Bronchial epithelial cell (primary cell): ENCODE data around the gene ELAC1. TPM values are rescaled to one million over a fixed set of nuclear protein-coding genes. Genes with fewer than 3 reads are reported as not detected.
"Not testable (repeated sequence)": the region's sequence is repeated elsewhere in the genome, so short reads cannot be mapped to it uniquely, and the experiment has no call there.

Source experiments
- DNase-seq: peaks from one replicate; pipeline ENCODE4 v3.0.0-alpha.2; 2010; ENCODE audit warnings: low read depth
- FAIRE-seq: peaks from 2 replicates; lab custom pipeline; 2011; peaks lifted over from hg19 to GRCh38; lab: Jason Lieb, UNC
- H3K27me3 ChIP-seq: 2 replicates; pipeline ENCODE4 v1.5.1; 2011; ENCODE audit warnings: low read length; ENCODE audit not compliant: control insufficient read depth, insufficient read depth
- H3K36me3 ChIP-seq: 2 replicates; pipeline ENCODE4 v1.5.1; 2011; ENCODE audit warnings: low read length; ENCODE audit not compliant: control insufficient read depth, insufficient read depth
- H3K4me3 ChIP-seq: 2 replicates; pipeline ENCODE4 v1.5.1; 2011; ENCODE audit warnings: mild to moderate bottlenecking, low read depth, low read length, control low read depth
- total RNA-seq: library from RNA; depleted of rRNA; stranded (reverse); fragments of >200 nt; gene quantifications from 2 replicates; pipeline ENCODE4 v1.2.1, GENCODE V29; 2014
- TF ChIP-seq, protein P1 (sequence below): IDR thresholded peaks from 2 replicates; pipeline ENCODE4 v1.5.1; 2011; ENCODE audit warnings: mild to moderate bottlenecking, moderate library complexity, low read length, control low read depth, inconsistent platforms; ENCODE audit not compliant: insufficient read depth, severe bottlenecking

The ELAC1 gene
- total RNA-seq, 1 donor from 2014 or later: 2.6 TPM

- FAIRE-seq: no peak
- TF ChIP-seq, protein P1, sequence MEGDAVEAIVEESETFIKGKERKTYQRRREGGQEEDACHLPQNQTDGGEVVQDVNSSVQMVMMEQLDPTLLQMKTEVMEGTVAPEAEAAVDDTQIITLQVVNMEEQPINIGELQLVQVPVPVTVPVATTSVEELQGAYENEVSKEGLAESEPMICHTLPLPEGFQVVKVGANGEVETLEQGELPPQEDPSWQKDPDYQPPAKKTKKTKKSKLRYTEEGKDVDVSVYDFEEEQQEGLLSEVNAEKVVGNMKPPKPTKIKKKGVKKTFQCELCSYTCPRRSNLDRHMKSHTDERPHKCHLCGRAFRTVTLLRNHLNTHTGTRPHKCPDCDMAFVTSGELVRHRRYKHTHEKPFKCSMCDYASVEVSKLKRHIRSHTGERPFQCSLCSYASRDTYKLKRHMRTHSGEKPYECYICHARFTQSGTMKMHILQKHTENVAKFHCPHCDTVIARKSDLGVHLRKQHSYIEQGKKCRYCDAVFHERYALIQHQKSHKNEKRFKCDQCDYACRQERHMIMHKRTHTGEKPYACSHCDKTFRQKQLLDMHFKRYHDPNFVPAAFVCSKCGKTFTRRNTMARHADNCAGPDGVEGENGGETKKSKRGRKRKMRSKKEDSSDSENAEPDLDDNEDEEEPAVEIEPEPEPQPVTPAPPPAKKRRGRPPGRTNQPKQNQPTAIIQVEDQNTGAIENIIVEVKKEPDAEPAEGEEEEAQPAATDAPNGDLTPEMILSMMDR: no peak
- peaks cover 2% of the 10 kb centered on the region for H3K36me3 ChIP-seq
- DNase-seq: peak; percentile 40
- no peaks in the 10 kb centered on the region for H3K27me3 ChIP-seq
- H3K4me3 ChIP-seq: no peak overlapping the region
Observed at GRCh38 chr18:50944245-50944932, 23.5 kb upstream of the ELAC1 start.

DNA sequence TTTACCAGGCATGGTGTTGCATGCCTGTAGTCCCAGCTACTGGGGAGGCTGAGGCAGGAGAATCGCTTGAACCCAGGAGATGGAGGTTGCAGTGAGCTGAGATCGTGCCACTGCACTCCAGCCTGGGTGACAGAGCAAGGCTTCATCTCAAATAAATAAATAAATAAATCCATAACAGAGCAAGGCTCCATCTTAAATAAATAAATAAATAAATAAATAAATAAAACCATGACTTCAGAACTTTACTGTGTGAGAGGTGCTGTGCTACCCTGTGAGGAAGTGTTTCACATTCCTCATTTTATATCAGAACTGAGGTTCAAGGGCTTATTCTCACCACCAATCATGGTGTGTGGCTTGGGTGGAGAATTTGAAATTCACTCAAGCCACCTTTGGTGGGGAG, 21.9 kb upstream of the ELAC1 start:
- not testable (repeated sequence) for H3K4me3 ChIP-seq, H3K36me3 ChIP-seq, FAIRE-seq, H3K27me3 ChIP-seq, DNase-seq

DNA sequence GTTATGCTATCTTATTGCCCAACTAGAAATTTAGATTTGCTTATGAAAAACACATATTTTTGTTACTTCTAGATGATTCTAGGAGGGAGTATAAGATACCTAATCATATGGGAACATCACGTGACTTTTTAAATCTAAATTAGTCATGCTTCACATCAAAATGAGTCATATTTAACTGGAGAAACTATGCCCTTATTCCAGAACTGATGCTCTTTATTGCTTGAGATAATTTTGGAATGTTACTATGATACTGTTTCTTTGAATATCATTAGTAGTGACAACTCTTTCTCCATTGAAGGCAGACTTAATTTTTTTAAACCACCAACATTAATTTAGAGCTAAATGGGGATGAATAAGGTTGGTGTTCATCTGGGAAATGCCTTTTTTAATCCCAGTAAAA, 19.9 kb upstream of the ELAC1 start:
- no peaks in the 10 kb centered on the region for H3K27me3 ChIP-seq
- no peak overlapping the region for H3K4me3 ChIP-seq
- TF ChIP-seq, protein P1: no peak
- peaks cover 2% of the 10 kb centered on the region for H3K36me3 ChIP-seq
- DNase-seq (peak; percentile 54), FAIRE-seq (no peak)

- FAIRE-seq: no peak
- peaks cover 2% of the 10 kb centered on the region for H3K36me3 ChIP-seq
- TF ChIP-seq, protein P1: no peak
- no peak for DNase-seq
- no peaks in the 10 kb centered on the region for H3K27me3 ChIP-seq
- no peak overlapping the region for H3K4me3 ChIP-seq
Observed at GRCh38 chr18:50949185-50949584, 18.7 kb upstream of the ELAC1 start.

DNA sequence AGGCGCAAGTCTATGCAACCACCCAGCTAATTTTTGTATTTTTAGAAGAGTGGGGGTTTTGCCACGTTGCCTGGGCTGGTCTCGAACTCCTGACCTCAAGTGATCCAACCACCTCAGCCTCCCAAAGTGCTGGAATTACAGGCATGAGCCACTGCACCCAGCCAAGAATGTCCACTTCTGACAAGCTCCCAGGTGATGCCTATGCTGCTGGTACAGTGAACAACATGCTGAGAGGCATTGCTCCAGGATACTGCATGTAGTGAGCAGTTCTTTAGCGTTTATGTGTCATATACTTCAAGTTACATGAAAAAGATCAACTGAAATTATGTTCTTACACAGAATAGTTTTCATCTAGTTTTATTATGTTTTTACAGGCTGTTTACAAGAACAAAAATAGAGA, 17.2 kb upstream of the ELAC1 start:
- Histone ChIP-seq H3K27me3 (no peaks in the 10 kb centered on the region), H3K4me3 (no peak overlapping the region), H3K36me3 (peaks cover 2% of the 10 kb centered on the region)
- FAIRE-seq (no peak), DNase-seq (no peak)
- TF ChIP-seq, protein P1: no peak

DNA sequence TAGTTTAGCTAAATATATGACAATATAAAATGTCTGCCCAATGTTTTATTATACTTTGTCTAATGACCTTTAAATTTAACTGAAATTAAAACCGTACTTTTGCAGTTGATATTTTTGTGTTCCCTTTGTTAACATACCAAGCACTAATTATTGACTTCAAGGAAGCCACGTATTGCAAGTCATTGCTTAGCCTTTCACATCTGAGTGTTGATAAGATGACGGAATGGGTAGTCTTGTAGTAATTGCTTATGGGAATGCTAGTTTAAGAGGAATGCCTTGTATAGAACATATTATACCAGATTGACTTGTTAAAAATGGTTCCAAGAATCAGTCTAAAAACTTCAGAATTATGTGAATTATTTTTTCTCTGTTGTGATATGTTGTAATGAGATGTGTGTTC, 14.0 kb upstream of the ELAC1 start:
- DNase-seq (no peak), FAIRE-seq (no peak)
- no peak overlapping the region for H3K4me3 ChIP-seq
- no peaks in the 10 kb centered on the region for H3K36me3 ChIP-seq
- TF ChIP-seq, protein P1: no peak
- H3K27me3 ChIP-seq: no peaks in the 10 kb centered on the region
